WTC11 (cell line): ENCODE data around the gene TNS3. TPM values are rescaled to one million over a fixed set of nuclear protein-coding genes. Genes with fewer than 3 reads are reported as not detected.

Experiments
- ATAC-seq: fragments of 200-7000 bp; cut with Tn5 transposase; 2 replicates; pipeline ENCODE4 v1.10.0; 2021; ENCODE audit warnings: mild to moderate bottlenecking, moderate library complexity
- CTCF ChIA-PET: fragments of 300-600 bp; sonication (Branson Sonifier 250); formaldehyde crosslinking; loops from one replicate; lab custom pipeline; 2021; ENCODE audit warnings: antibody characterized with exemption; lab: Charles Lee
- POLR2A ChIA-PET: fragments of 350-600 bp; sonication (Branson Sonifier 250); formaldehyde crosslinking; loops from one replicate; lab custom pipeline; 2021; ENCODE audit warnings: antibody characterized with exemption; lab: Charles Lee
- DNase-seq: peaks from one replicate; pipeline ENCODE4 v3.0.0; 2021; ENCODE audit warnings: low spot score
- H3K27ac Mint-ChIP-seq: 2 replicates; pipeline ENCODE4 v1.8.0; 2021; ENCODE audit warnings: mixed read lengths
- H3K27me3 Mint-ChIP-seq: 2 replicates; pipeline ENCODE4 v1.8.0; 2021; ENCODE audit warnings: low read depth, mild to moderate bottlenecking, moderate library complexity, mixed read lengths
- H3K36me3 Mint-ChIP-seq: 2 replicates; pipeline ENCODE4 v1.8.0; 2021; ENCODE audit warnings: mixed read lengths
- H3K4me1 Mint-ChIP-seq: 2 replicates; pipeline ENCODE4 v1.8.0; 2022; ENCODE audit warnings: mixed read lengths
- H3K4me3 Mint-ChIP-seq: 2 replicates; pipeline ENCODE4 v1.8.0; 2021; ENCODE audit warnings: mild to moderate bottlenecking, moderate library complexity, mixed read lengths
- H3K9me3 Mint-ChIP-seq: 2 replicates; pipeline ENCODE4 v1.8.0; 2021; ENCODE audit warnings: mixed read lengths
- EMX1 ChIP-seq: fragments of 250-450 bp; sonication (Bioruptor Pico); IDR thresholded peaks from 2 replicates; pipeline ENCODE4 v1.8.0; 2021; ENCODE audit warnings: mild to moderate bottlenecking
- FOXJ3 ChIP-seq: sonication (generic); formaldehyde crosslinking; IDR thresholded peaks from 2 replicates; pipeline ENCODE4 v1.9.0; 2021; ENCODE audit warnings: missing genetic modification reagents, mild to moderate bottlenecking, borderline replicate concordance
- HMGA2 ChIP-seq: fragments of 250-450 bp; sonication (Bioruptor Pico); IDR thresholded peaks from 2 replicates; pipeline ENCODE4 v1.4.0; 2021; ENCODE audit warnings: mild to moderate bottlenecking, moderate library complexity
- IRF2 ChIP-seq: sonication (generic); formaldehyde crosslinking; IDR thresholded peaks from 2 replicates; pipeline ENCODE4 v1.8.0; 2022; ENCODE audit warnings: low read depth, missing genetic modification reagents, borderline replicate concordance
- MXD4 ChIP-seq: fragments of 250-450 bp; sonication (Bioruptor Pico); IDR thresholded peaks from 2 replicates; pipeline ENCODE4 v1.8.0; 2021; ENCODE audit warnings: mild to moderate bottlenecking, moderate library complexity, borderline replicate concordance
- RELA ChIP-seq: sonication (generic); formaldehyde crosslinking; IDR thresholded peaks from 2 replicates; pipeline ENCODE4 v1.8.1; 2022; ENCODE audit warnings: missing genetic modification reagents, mild to moderate bottlenecking, borderline replicate concordance
- RORB ChIP-seq: fragments of 250-450 bp; sonication (Bioruptor Pico); IDR thresholded peaks from 2 replicates; pipeline ENCODE4 v1.9.0; 2021; ENCODE audit warnings: mild to moderate bottlenecking
- SMAD3 ChIP-seq: sonication (generic); formaldehyde crosslinking; IDR thresholded peaks from 2 replicates; pipeline ENCODE4 v1.8.0; 2022; ENCODE audit warnings: missing genetic modification reagents, mild to moderate bottlenecking, borderline replicate concordance
- ZNF138 ChIP-seq: sonication (generic); formaldehyde crosslinking; conservative IDR thresholded peaks from 2 replicates; pipeline ENCODE4 v1.8.1; 2022; ENCODE audit warnings: mild to moderate bottlenecking, moderate library complexity, missing genetic modification reagents
- ZNF219 ChIP-seq: sonication (generic); formaldehyde crosslinking; IDR thresholded peaks from 2 replicates; pipeline ENCODE4 v1.8.0; 2023; ENCODE audit warnings: missing genetic modification reagents, mild to moderate bottlenecking, borderline replicate concordance
- ZNF416 ChIP-seq: fragments of 250-450 bp; sonication (Bioruptor Pico); IDR thresholded peaks from 2 replicates; pipeline ENCODE4 v1.9.0; 2021; ENCODE audit warnings: mild to moderate bottlenecking, inconsistent platforms
- total RNA-seq: library from RNA; stranded (reverse); gene quantifications from 3 replicates; pipeline ENCODE4 v1.2.3, GENCODE V29; 2021
- TF ChIP-seq, protein P1 (sequence below): sonication (generic); formaldehyde crosslinking; IDR thresholded peaks from 2 replicates; pipeline ENCODE4 v1.8.0; 2023; ENCODE audit warnings: missing genetic modification reagents, mild to moderate bottlenecking, borderline replicate concordance
- TF ChIP-seq, protein P2 (sequence below): sonication (generic); formaldehyde crosslinking; IDR thresholded peaks from 2 replicates; pipeline ENCODE4 v1.8.0; 2023; ENCODE audit warnings: mild to moderate bottlenecking, missing genetic modification reagents
- TF ChIP-seq, protein P3 (sequence below): fragments of 250-450 bp; sonication (Bioruptor Pico); IDR thresholded peaks from 2 replicates; pipeline ENCODE4 v1.9.0; 2021; ENCODE audit warnings: moderate library complexity, mild to moderate bottlenecking, inconsistent platforms, borderline replicate concordance
- TF ChIP-seq, protein P4 (sequence below): fragments of 200-600 bp; IDR thresholded peaks from 2 replicates; pipeline ENCODE4 v1.8.0; 2022; ENCODE audit warnings: antibody characterized with exemption
- TF ChIP-seq, protein P5 (sequence below): sonication (generic); formaldehyde crosslinking; IDR thresholded peaks from 2 replicates; pipeline ENCODE4 v1.8.0; 2023; ENCODE audit warnings: missing genetic modification reagents
- TF ChIP-seq, protein P6 (sequence below): sonication (generic); formaldehyde crosslinking; IDR thresholded peaks from 2 replicates; pipeline ENCODE4 v1.8.1; 2023; ENCODE audit warnings: mild to moderate bottlenecking, missing genetic modification reagents, moderate library complexity

TNS3 gene
- total RNA-seq, 1 experiment from 2014 or later: 37.7 TPM

DNA sequence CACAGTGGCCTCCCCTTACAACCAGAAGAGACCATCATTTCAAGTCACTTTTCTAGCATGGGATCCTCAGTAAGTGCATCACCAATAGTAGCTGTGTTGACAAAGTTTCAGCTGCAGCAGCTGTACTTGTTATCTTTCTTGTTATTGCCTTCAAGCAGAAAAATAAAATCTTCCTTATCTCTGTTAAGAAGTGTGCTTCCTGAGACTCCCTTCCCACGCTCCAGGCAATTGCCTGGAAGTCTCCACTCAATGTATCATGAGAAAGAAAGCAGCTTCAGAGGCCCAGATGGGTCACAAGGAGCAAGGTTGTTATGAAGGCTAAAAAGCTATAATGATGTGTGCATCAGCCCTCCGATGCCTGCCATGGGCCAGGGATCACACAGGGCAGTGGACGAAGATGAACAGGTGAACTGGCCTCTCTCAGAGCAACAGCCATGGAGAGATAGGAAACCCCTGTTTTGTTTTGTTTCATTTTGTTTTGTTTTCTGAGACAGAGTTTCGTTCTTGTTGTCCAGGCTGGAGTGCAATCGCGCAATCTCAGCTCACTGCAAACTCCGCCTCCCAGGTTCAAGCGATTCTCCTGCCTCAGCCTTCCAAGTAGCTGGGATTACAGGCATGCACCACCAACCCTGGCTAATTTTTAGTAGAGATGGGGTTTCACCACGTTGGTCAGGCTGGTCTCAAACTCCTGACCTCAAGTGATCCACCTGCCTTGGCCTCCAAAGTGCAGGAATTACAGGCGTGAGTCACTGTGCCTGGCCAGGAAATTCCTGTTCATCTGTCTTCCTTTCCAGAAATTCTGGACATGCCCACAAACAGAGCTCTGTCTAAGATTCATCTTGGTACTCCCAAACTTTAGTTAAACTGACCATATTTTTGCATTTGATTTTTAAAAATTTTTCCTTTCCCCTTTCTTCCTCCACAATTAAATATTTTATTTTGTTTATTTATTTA lies 340.5 kb downstream of the TNS3 start:
- ChIA-PET CTCF (interaction anchor here (1.3 to 2.3 kb wide), 2 partner anchors 12 to 25 kb away, joined by 6 read pairs; no protein-coding TSS in a partner anchor), POLR2A (no interaction called here)
- Mint-ChIP-seq H3K27ac (no peak overlapping the region), H3K36me3 (no peaks in the 10 kb centered on the region), H3K9me3 (peaks cover 6% of the 10 kb centered on the region; the same call in 1 of the 2 replicates), H3K4me1 (no peaks in the 10 kb centered on the region), H3K27me3 (no peaks in the 10 kb centered on the region; the same call in 1 of the 2 replicates), H3K4me3 (no peak overlapping the region)
- no peak for DNase-seq
- ATAC-seq: no peak
- TF ChIP-seq ZNF219 (no peak), SMAD3 (no peak), MXD4 (no peak), ZNF138 (CRISPR knock-in tag) (no peak), HMGA2 (no peak), IRF2 (CRISPR knock-in tag) (no peak), EMX1 (no peak), ZNF416 (no peak), RORB (CRISPR knock-in tag) (no peak), FOXJ3 (no peak), RELA (CRISPR knock-in tag) (no peak)
- TF ChIP-seq, protein P1, sequence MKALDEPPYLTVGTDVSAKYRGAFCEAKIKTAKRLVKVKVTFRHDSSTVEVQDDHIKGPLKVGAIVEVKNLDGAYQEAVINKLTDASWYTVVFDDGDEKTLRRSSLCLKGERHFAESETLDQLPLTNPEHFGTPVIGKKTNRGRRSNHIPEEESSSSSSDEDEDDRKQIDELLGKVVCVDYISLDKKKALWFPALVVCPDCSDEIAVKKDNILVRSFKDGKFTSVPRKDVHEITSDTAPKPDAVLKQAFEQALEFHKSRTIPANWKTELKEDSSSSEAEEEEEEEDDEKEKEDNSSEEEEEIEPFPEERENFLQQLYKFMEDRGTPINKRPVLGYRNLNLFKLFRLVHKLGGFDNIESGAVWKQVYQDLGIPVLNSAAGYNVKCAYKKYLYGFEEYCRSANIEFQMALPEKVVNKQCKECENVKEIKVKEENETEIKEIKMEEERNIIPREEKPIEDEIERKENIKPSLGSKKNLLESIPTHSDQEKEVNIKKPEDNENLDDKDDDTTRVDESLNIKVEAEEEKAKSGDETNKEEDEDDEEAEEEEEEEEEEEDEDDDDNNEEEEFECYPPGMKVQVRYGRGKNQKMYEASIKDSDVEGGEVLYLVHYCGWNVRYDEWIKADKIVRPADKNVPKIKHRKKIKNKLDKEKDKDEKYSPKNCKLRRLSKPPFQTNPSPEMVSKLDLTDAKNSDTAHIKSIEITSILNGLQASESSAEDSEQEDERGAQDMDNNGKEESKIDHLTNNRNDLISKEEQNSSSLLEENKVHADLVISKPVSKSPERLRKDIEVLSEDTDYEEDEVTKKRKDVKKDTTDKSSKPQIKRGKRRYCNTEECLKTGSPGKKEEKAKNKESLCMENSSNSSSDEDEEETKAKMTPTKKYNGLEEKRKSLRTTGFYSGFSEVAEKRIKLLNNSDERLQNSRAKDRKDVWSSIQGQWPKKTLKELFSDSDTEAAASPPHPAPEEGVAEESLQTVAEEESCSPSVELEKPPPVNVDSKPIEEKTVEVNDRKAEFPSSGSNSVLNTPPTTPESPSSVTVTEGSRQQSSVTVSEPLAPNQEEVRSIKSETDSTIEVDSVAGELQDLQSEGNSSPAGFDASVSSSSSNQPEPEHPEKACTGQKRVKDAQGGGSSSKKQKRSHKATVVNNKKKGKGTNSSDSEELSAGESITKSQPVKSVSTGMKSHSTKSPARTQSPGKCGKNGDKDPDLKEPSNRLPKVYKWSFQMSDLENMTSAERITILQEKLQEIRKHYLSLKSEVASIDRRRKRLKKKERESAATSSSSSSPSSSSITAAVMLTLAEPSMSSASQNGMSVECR: no peak
- TF ChIP-seq, protein P2, sequence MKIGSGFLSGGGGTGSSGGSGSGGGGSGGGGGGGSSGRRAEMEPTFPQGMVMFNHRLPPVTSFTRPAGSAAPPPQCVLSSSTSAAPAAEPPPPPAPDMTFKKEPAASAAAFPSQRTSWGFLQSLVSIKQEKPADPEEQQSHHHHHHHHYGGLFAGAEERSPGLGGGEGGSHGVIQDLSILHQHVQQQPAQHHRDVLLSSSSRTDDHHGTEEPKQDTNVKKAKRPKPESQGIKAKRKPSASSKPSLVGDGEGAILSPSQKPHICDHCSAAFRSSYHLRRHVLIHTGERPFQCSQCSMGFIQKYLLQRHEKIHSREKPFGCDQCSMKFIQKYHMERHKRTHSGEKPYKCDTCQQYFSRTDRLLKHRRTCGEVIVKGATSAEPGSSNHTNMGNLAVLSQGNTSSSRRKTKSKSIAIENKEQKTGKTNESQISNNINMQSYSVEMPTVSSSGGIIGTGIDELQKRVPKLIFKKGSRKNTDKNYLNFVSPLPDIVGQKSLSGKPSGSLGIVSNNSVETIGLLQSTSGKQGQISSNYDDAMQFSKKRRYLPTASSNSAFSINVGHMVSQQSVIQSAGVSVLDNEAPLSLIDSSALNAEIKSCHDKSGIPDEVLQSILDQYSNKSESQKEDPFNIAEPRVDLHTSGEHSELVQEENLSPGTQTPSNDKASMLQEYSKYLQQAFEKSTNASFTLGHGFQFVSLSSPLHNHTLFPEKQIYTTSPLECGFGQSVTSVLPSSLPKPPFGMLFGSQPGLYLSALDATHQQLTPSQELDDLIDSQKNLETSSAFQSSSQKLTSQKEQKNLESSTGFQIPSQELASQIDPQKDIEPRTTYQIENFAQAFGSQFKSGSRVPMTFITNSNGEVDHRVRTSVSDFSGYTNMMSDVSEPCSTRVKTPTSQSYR: no peak
- TF ChIP-seq, protein P3, sequence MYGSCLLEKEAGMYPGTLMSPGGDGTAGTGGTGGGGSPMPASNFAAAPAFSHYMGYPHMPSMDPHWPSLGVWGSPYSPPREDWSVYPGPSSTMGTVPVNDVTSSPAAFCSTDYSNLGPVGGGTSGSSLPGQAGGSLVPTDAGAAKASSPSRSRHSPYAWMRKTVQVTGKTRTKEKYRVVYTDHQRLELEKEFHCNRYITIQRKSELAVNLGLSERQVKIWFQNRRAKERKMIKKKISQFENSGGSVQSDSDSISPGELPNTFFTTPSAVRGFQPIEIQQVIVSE (CRISPR knock-in tag): no peak
- TF ChIP-seq, protein P4, sequence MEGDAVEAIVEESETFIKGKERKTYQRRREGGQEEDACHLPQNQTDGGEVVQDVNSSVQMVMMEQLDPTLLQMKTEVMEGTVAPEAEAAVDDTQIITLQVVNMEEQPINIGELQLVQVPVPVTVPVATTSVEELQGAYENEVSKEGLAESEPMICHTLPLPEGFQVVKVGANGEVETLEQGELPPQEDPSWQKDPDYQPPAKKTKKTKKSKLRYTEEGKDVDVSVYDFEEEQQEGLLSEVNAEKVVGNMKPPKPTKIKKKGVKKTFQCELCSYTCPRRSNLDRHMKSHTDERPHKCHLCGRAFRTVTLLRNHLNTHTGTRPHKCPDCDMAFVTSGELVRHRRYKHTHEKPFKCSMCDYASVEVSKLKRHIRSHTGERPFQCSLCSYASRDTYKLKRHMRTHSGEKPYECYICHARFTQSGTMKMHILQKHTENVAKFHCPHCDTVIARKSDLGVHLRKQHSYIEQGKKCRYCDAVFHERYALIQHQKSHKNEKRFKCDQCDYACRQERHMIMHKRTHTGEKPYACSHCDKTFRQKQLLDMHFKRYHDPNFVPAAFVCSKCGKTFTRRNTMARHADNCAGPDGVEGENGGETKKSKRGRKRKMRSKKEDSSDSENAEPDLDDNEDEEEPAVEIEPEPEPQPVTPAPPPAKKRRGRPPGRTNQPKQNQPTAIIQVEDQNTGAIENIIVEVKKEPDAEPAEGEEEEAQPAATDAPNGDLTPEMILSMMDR: no peak
- TF ChIP-seq, protein P5, sequence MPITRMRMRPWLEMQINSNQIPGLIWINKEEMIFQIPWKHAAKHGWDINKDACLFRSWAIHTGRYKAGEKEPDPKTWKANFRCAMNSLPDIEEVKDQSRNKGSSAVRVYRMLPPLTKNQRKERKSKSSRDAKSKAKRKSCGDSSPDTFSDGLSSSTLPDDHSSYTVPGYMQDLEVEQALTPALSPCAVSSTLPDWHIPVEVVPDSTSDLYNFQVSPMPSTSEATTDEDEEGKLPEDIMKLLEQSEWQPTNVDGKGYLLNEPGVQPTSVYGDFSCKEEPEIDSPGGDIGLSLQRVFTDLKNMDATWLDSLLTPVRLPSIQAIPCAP (CRISPR knock-in tag): no peak
- TF ChIP-seq, protein P6, sequence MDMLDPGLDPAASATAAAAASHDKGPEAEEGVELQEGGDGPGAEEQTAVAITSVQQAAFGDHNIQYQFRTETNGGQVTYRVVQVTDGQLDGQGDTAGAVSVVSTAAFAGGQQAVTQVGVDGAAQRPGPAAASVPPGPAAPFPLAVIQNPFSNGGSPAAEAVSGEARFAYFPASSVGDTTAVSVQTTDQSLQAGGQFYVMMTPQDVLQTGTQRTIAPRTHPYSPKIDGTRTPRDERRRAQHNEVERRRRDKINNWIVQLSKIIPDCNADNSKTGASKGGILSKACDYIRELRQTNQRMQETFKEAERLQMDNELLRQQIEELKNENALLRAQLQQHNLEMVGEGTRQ: no peak
